Activated naive CD8-positive, alpha-beta T cell treated with anti-CD3 and anti-CD28 coated beads for 36 hours (primary cell): ENCODE data around the gene LAMA1. TPM values are rescaled to one million over a fixed set of nuclear protein-coding genes. Genes with fewer than 3 reads are reported as not detected.

Experiments
- DNase-seq: peaks from one replicate; pipeline ENCODE4 v3.0.0; 2021
- H3K27ac Mint-ChIP-seq: one replicate; pipeline ENCODE4 v1.8.0; 2022; ENCODE audit warnings: mild to moderate bottlenecking, moderate library complexity, mixed read lengths
- H3K27me3 Mint-ChIP-seq: one replicate; pipeline ENCODE4 v1.8.0; 2022; ENCODE audit warnings: mild to moderate bottlenecking, mixed read lengths
- H3K36me3 Mint-ChIP-seq: one replicate; pipeline ENCODE4 v1.8.0; 2021; ENCODE audit warnings: mild to moderate bottlenecking, mixed read lengths
- H3K4me1 Mint-ChIP-seq: one replicate; pipeline ENCODE4 v1.8.0; 2021; ENCODE audit warnings: mixed read lengths
- H3K4me3 Mint-ChIP-seq: one replicate; pipeline ENCODE4 v1.8.0; 2022; ENCODE audit warnings: mild to moderate bottlenecking, moderate library complexity, mixed read lengths
- H3K9me3 Mint-ChIP-seq: one replicate; pipeline ENCODE4 v1.8.0; 2022; ENCODE audit warnings: mixed read lengths
- total RNA-seq, 2 experiments: library from RNA; stranded (reverse); gene quantifications; one replicate each; pipeline ENCODE4 v1.2.3, GENCODE V29; 2021

The LAMA1 gene
- total RNA-seq, 2 experiments from 2014 or later: not detected

DNA sequence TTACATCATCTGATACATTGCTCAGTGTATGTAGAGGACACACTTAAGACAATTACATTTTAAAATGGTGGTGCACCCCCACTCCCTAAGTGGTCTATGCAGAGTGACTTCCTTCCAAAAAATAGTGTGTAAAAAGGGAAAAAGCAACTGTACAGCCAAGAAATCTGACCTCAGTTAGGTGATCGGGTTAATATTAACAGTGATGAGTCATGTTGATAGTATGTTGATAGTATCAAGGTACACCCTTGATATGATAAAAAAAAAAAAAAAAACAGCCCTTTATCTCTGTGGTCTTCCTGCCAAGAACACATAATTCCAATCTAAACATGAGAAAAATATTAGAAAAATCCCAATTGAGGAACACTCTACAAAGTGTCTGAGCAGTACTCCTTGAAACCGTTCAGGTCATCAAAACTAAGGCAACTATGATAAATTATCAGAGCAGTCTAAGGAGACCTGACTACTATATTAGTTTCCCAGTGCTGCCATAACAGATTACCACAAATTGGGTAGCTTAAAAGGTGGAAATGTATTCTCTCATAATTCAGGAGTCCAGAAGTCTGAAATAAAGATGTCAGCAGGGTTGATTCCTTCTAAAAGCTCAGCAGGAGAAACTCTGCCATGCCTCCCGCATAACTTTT lies 216.2 kb downstream of the LAMA1 start:
- H3K36me3 Mint-ChIP-seq: no peaks in the 10 kb centered on the region
- H3K27me3 Mint-ChIP-seq: no peaks in the 10 kb centered on the region
- no peak overlapping the region for H3K4me3 Mint-ChIP-seq
- H3K9me3 Mint-ChIP-seq: peaks cover 21% of the 10 kb centered on the region
- no peak overlapping the region for H3K27ac Mint-ChIP-seq
- DNase-seq: no peak
- no peaks in the 10 kb centered on the region for H3K4me1 Mint-ChIP-seq

GRCh38 chr18:6891788-6892187 lies 225.8 kb downstream of the LAMA1 start:
- no peak overlapping the region for H3K4me3 Mint-ChIP-seq
- no peak overlapping the region for H3K27ac Mint-ChIP-seq
- no peaks in the 10 kb centered on the region for H3K27me3 Mint-ChIP-seq
- no peaks in the 10 kb centered on the region for H3K4me1 Mint-ChIP-seq
- no peaks in the 10 kb centered on the region for H3K36me3 Mint-ChIP-seq
- H3K9me3 Mint-ChIP-seq: no peaks in the 10 kb centered on the region
- DNase-seq: no peak

Other genes starting within 250 kb of the LAMA1 start
- not detected for gene LRRC30, start 113.3 kb upstream of the LAMA1 start, total RNA-seq